IPS-11a (cell line): ENCODE results near the gene AMOTL2.

Experiments used
- H3K4me3 ChIP-seq: one replicate; pipeline ENCODE4 v1.5.1; 2013; ENCODE audit warnings: low read depth, low read length, control low read depth

The AMOTL2 gene

DNA sequence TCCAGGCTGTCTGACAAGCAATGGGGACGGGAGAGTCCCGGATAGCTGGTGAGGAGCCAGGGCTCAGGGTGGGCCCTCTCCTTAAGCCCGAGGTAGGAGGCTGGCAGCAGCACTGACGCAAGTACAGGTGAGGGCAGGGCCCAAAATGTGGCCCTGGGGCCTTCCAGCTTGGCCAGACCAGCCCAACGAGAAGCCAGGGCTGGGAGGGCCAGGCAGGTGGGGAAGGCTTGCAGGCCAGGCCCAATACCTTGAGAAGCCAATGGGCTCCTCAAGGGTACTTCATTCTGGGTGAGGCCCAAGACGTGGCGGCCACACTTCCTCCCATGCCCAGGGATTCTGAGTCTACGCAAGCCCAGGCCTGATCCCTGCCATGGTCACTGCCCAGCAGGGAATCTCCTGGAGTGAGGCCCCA, 37.2 kb downstream of the AMOTL2 start:
- no peak overlapping the region for H3K4me3 ChIP-seq

DNA sequence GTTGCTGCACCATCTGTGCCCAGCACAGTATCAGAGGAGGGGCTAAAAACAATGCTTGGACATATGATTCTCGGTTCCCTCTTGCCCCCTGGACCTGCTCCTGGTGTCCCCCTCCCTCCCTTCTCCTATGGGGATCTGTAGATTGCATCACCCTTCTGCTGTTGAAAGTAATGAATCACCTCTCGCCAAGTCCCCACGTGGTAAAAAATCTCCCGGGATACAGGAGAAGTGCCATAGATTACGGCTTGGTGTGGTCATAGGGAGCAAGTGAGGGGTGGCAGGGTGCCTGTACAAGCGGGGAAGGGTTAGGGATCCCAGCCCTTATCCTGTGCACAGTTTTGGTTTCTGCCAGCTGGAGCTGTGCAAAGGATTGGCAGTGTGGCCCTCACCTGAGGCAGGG, 37.7 kb downstream of the AMOTL2 start:
- no peak overlapping the region for H3K4me3 ChIP-seq

DNA sequence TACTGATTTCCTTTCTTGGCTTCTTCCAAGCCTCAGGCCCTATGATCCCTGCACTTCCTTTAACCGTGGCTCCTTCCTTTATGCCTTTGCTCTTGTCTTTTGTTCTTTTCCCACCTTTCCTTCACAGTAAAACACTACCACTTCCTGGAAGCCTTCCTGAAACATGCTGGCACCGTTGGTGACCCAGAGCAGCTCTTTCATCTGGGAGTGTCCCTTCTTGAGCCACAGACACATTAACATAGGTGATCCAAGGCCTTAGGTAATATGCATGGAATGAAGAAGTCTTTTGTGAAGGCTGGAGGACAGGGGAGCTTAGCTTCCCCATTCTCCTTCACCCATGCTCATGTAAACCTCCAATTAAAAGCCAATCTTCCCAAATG, 39.4 kb downstream of the AMOTL2 start:
- no peak overlapping the region for H3K4me3 ChIP-seq

DNA sequence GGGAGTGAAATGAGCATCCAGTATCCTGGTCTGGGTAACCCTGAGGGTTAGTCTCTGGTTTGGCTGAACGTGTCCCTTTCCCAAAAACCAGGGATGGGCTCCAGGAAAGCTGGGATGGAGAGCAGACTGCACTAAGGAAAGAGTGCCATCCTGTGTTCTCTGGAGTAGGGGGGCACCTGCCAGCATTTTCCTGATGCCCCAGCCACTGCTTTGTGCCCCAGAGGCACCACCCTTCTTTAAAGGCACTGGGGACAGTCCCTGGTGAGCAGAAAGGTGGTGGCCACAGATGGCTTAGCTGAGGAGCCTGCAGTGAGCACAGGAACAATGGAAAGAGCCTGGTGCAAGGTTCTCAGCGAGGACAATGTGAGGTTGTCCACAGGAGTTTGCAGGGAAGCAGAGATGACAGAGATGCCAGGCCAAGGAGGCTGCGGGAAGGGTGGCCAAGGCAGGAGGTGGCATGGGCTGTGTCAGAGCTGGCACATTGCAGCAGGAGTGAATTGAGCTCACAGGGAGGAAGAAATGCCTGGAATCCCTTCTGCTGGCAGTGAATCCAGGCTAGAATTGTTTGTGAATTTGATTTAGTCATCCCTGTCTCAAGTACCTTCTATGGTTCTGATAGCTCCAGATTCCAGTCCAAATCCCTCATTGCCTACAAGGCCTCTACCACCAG, 39.9 kb downstream of the AMOTL2 start:
- no peak overlapping the region for H3K4me3 ChIP-seq

DNA sequence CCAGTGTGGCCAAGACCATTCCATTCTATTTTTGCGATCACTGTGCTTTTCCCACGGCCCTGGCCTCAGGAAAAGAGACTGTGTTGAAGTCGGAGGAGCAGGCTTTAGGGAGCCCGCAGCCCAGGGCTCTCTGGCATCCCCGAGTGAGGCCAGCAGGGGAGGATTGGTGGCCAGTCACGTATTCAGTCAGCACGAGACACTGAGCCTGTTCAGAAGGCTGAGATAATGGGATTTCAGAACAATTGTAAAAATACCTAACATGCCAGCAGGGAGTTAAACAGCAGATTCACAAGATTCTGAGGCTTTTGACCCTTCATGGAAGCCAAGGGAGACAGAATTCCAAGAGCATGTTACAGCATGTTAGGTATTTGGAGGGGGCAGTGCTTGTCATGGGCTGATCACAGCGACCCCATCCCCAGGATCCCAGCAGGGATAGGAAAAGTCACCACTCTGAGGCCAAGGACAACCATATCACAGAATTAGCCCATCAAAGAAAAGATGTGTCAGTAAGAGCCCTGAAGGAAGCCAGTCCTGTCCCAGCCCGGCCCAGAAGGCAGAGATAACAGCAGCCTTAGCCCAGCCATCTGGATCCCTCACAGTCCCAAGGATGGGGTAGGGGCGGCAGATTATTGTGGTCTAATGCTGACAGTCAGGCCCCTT, 40.6 kb downstream of the AMOTL2 start:
- no peak overlapping the region for H3K4me3 ChIP-seq

GRCh38 chr3:134332344-134332743, 41.9 kb downstream of the AMOTL2 start:
- no peak overlapping the region for H3K4me3 ChIP-seq

GRCh38 chr3:134331811-134332199, 42.4 kb downstream of the AMOTL2 start:
- H3K4me3 ChIP-seq: no peak overlapping the region

DNA sequence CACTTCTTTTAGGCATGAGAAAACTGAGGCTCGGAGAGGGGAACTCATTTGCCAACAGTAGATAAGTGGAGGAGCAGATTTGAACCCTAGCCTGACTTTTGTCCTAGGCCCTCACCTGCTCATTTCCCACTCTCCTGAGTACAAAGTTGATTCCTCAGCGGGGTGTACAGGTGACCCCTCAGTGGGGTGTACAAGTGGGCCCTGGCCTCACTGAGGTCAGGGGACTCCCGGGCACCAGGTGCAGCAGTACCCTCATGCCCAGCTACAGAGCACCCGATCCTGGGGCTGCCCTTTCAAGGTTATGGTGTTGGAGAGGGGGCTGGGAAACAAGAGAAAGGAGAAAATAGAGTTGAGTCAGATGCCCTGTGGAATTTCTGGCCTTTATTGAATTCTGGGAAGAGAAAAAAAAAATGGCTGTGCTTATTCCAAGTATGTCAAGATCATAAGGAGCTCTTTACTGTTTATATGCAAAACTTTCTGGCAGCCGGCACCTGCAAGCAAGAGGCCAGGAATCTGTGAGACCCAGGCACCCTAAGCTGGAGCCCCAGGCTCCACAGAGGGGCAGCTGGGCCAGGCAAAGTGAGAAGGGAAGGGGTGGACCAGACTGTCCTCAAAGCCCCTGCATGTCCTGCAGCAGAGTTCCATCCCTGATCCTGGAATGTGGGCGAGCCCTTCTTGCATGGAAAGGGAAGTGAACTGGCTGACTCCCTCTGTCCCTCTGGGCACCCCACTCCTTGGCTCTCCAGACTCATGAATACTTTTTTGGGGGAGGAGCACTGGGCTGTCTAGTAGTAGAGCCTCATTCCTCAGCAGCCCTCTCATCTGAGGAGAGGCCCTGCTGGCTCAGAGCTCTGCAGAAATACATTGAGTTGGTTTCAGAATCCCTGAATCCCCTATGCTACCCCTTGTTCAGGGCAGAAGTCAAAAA, 43.1 kb downstream of the AMOTL2 start:
- no peak overlapping the region for H3K4me3 ChIP-seq

- no peak overlapping the region for H3K4me3 ChIP-seq
Measured at GRCh38 chr3:134328846-134329245, 45.4 kb downstream of the AMOTL2 start.

- H3K4me3 ChIP-seq: no peak overlapping the region
Measured at GRCh38 chr3:134328147-134328591, 46.1 kb downstream of the AMOTL2 start.

DNA sequence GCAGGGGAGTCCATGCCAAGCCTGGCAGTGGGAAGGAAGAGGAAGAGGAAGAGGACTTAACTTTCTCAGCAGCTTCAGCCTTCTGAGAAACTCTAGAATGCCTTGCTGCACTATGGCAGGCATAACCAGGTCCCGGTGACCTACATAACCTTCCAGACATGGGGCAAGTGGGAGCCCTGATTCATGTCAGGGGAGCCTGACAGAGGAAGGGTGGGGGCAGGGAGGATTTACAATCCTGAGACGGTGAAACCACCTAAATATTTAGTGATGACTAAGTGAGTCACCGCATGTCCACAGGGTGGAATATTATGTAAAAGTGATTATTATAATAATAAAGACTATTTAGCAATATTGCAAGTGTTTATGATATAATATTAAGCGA, 46.7 kb downstream of the AMOTL2 start:
- H3K4me3 ChIP-seq: no peak overlapping the region

DNA sequence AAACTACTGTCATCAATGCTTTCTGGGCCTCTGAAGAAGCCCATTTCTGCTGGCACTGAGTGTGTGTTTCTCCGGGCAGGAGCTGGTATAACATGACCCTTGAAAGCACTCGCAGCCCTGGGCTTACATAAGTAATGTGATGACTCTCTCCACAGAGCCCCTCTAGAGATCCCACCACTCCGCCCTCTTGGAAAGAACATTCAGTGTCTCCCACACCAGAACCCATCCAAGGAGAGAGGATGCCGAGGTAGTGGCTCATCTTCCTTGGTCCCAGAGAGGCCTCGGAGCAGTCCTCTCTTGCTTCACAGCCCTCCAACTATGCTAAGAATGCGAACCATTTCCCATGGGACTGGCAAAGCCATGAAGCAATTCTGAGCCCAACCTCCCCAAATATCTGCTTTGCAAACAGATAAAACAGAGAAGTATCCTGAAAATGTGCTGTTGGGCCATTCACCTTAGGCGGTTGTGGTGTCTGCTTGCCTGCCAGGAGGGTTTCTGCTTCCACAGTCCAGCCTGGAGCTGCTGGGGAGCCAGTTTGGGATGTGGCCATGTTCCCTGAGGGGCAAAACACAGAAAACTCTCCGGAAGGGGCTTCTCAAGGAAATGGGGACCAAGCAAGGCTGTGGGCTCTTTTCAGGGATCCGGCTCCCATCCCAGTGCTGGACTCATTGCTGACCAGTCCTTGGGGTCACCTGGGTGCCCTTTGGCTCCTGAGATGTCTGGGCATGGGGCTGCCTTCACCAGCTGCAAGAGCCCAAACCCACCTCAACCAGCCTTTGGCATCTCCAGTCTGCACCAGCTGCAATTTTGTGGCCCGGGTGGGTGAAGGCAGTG, 47.3 kb downstream of the AMOTL2 start:
- no peak overlapping the region for H3K4me3 ChIP-seq

DNA sequence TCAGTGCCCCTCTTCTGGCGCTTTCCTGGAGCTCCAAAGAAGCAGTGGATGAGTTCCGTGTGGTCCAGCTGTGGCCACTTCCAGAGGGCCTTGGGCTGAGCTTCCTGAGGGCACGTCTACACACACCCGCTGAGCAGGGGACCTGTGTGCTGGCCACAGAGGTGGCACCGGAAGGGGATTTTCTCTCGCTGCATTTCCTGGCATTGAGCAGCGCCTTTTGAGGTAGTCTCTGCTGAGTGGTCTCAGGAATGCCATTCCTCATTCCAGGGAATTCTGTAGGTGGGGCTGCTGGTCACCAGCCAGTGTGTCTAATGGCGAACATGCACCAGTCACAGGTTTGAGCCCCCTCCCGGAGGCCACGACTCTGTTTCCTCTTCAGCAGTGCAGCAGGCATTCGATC, 48.1 kb downstream of the AMOTL2 start:
- H3K4me3 ChIP-seq: no peak overlapping the region

DNA sequence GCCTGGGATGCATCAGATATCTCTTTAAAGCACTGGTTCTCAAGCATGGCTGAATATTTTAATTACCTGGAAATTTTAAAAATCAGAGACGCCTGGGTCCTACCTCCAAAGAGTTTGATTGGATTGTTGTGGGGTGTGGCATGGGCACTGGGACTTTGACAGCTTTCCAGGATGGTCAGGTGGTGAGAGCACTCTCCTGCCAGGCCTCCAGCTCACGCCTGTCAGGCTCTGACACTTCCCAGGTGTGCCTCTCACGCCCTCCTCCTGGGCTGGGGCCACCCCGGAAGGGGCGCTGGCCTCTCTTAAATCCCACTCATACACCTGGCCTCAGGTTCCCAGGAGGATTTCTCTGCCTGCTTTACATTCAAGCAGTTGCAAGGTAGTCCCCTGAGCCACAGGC, 48.5 kb downstream of the AMOTL2 start:
- H3K4me3 ChIP-seq: no peak overlapping the region

- H3K4me3 ChIP-seq: no peak overlapping the region
Measured at GRCh38 chr3:134325061-134325705, 49.1 kb downstream of the AMOTL2 start.

DNA sequence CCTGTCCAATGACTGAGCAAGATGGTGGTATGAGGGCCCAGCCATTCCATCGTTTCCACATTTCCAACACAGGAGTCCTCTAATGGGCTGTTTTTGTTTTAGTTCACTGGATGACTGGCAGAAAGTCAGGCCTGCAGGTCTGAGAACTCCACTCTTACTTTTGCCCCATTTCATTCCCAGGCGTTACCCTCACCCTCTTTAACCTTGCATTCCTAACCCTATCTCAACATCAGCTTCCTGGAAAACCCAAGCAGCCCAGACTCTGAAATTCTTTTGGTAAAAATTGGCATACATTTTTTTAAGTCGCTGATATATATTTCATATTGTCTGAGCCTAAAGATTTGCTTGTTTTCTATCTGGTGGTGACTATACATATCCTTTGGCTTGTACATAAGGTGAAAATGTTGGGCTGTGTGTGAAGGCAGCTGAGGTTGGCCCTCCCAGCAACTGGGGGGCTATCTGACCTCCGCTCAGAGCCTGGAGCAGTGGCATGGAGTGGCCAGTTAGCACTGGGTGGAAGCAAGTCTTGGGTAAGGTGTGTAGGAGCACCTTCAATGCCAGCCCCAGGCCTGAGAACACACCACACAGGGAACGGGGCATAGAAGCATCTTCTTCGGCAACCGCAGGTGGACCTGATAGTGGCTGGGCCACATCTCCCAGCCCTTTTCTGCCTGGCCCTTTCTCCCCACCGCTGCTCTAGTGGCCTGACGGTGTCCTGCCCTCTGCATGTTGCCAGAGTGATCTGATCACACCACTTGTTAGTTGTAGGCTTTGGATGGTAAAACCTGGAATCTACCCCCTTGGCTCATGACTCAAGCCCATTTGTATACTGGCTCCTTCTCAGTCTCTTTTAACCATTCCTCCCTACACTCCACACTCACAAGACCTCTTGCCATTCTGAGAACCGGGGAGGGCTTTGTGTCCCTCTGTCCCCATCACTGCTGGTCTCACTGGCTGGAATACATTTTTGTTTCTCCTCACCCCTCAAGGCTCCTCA, 50.0 kb downstream of the AMOTL2 start:
- no peak overlapping the region for H3K4me3 ChIP-seq

- H3K4me3 ChIP-seq: no peak overlapping the region
Measured at GRCh38 chr3:134322286-134322685, 52.0 kb downstream of the AMOTL2 start.

DNA sequence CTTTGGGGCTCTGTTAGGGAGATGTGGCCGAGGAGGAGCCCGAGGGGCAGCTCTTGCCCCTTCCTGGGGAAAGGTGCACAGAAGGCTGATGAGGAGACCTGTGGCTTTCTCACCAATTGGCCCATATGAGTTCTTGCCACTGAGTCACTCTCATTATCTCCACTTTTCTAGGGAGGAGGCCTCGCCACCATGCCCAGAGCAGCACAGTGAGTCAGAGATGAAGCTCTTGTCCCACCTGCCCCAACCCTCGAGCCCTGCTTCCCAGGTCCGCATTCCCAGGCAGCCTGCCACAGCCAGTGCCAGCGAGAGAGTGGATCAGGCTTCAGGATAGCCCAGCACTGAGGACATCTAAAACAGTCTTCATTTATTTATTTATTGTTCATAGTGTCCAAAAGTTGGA, 53.5 kb downstream of the AMOTL2 start:
- no peak overlapping the region for H3K4me3 ChIP-seq

DNA sequence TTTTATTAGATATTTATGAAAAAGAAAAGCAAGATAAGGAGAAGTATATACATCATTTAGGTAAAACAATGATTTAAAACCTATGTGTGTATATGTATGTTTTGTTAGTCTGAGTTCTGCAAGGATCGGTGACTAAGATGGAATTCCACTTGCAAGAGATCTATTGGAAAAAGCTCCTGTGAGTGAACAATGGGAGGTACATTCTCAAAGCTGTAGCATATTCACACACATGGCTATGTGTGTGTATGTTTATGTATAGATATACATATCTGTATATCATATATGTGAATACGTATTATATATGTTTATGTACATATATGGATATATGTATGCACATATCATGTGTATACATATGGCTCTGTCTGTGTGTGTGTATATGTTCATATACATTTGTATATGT, 54.3 kb downstream of the AMOTL2 start:
- H3K4me3 ChIP-seq: no peak overlapping the region
